ENCODE data around the gene PRAMEF10.
"Not testable (repeated sequence)": the region's sequence is repeated elsewhere in the genome, so short reads cannot be mapped to it uniquely, and the experiment has no call there.

DNA sequence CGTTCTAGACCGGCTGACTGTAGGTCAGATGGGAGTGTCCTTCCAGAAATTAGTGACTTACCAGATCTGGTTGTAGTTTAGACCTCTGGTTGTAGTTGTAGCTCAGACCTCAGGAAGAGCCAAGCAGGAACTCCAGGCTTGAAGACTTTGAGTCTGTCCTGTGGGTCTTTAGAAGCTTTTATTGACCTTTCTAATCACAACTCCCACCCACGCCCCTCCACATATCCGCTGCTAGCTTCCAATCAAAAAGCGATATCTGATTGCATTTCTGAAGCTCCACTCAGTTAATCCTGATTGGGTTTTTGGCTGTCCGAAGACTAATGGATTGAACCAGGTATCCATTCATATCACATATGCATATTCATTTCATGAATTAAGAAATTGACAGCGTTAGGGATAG, 49.5 kb downstream of the PRAMEF10 start, which contains the start of gene HNRNPCL1:
- not testable (repeated sequence) for TF ChIP-seq EZH2 (IDR thresholded peaks at IDR 0.05; ENCODE audit: borderline replicate concordance, low read depth, low read length, poor library complexity, severe bottlenecking)
- TF ChIP-seq, protein P1, sequence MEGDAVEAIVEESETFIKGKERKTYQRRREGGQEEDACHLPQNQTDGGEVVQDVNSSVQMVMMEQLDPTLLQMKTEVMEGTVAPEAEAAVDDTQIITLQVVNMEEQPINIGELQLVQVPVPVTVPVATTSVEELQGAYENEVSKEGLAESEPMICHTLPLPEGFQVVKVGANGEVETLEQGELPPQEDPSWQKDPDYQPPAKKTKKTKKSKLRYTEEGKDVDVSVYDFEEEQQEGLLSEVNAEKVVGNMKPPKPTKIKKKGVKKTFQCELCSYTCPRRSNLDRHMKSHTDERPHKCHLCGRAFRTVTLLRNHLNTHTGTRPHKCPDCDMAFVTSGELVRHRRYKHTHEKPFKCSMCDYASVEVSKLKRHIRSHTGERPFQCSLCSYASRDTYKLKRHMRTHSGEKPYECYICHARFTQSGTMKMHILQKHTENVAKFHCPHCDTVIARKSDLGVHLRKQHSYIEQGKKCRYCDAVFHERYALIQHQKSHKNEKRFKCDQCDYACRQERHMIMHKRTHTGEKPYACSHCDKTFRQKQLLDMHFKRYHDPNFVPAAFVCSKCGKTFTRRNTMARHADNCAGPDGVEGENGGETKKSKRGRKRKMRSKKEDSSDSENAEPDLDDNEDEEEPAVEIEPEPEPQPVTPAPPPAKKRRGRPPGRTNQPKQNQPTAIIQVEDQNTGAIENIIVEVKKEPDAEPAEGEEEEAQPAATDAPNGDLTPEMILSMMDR (conservative IDR thresholded peaks at IDR 0.05; ENCODE audit: low read depth, low read length): not testable (repeated sequence)
